Measurements from ENCODE around the gene ITPK1. TPM values are rescaled to one million over a fixed set of nuclear protein-coding genes. Genes with fewer than 3 reads are reported as not detected.

ITPK1 gene
- total RNA-seq, 1 donor from 2014 or later: 112 TPM

DNA sequence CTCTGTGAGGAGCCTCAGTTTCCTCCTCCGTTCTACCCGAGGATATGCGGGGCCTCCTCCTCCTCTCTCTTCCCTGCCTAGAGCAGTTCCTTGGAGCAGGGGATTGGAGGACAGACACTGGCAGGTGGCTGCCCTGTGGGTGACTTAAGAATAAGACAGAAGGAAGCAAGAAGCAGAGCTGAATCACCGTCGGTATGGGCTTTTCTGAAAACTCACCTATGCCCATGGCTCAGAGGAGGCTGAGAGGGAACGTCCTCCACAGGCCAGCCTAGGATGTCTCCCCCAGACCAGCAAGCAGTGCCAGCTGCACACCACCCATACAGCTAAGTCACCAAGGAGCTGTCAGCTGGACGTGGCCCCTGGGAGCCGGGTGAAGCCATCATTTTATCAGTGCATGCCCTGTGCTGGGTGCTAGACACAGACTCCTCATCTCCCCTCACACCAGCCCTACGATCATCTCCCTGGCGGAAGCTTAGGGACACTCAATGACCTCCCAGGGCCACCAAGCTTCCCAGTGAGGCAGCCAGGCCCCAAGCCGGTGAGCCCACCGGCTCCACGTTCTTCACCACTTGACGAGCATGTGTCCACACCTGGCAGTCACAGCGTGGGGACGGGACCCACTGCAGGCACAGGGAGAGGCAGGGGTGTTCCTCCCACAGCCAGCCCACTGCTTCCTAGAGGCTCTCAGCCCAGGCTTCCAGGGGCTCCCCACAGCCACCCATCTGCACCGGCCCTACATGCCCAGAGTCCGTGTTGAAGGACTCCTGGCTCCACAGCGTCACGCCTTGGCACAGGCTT lies 21.4 kb downstream of the ITPK1 start:
- Histone ChIP-seq H3K4me1 (peaks cover 100% of the 10 kb centered on the region), H3K27me3 (ENCODE audit: low read depth) (no peaks in the 10 kb centered on the region), H3K36me3 (no peaks in the 10 kb centered on the region), H3K4me3 (no peak overlapping the region), H3K27ac (replicated peaks) (peak overlapping the region; percentile 89), H3K9me3 (replicated peaks) (no peaks in the 10 kb centered on the region)
- TF ChIP-seq, protein P1, sequence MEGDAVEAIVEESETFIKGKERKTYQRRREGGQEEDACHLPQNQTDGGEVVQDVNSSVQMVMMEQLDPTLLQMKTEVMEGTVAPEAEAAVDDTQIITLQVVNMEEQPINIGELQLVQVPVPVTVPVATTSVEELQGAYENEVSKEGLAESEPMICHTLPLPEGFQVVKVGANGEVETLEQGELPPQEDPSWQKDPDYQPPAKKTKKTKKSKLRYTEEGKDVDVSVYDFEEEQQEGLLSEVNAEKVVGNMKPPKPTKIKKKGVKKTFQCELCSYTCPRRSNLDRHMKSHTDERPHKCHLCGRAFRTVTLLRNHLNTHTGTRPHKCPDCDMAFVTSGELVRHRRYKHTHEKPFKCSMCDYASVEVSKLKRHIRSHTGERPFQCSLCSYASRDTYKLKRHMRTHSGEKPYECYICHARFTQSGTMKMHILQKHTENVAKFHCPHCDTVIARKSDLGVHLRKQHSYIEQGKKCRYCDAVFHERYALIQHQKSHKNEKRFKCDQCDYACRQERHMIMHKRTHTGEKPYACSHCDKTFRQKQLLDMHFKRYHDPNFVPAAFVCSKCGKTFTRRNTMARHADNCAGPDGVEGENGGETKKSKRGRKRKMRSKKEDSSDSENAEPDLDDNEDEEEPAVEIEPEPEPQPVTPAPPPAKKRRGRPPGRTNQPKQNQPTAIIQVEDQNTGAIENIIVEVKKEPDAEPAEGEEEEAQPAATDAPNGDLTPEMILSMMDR (IDR thresholded peaks at IDR 0.05; ENCODE audit: borderline replicate concordance): no peak
- intact Hi-C loops (cut with micrococcal nuclease): no loop called here
- no peak for DNase-seq

DNA sequence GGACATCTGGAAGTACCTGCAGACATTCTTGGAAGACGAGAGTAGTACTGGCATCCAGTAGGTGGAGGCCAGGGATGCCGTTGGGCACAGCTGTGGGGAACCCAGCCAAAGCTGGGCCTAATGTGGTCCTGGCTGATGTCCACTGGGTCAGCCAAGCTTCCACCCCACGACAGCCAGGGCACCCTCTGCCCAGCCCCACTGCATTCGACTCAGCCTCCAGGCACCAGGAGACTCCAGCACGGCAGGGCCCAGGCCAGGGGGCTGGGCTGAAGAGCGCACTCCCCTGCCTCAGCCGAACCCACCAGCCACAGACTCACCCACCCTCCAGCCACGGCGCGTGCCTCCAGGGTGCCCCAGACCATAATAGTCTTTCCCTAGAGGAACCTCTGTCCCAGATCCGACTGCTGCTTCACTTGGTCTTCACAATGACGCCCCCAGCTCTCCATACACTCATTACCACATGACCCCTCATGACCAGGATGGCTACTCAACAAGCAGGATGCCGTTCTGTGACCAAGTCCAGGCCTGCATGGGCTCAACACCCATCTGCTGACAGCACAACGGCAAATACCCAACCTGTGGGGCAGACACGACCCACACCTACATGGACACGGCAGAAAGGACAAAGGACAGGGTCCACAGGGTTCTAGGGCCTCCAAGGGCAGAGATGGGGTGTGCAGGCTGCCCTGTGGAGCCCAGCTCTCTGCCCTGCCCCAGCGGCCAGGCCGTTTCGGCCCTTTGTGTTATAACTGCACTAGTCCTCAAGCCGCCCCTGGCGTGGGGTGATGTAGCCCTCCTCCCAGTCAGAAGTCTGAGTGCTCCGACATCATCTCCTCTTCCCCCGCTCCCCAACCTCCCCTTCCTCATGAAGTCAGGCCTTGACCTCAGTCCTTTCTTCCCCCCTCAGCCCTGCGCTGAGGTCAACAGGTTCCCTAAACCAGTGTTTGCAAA lies 22.8 kb downstream of the ITPK1 start:
- Histone ChIP-seq H3K27ac (replicated peaks) (peak overlapping the region; percentile 89), H3K4me1 (peaks cover 100% of the 10 kb centered on the region), H3K9me3 (replicated peaks) (no peaks in the 10 kb centered on the region), H3K27me3 (ENCODE audit: low read depth) (no peaks in the 10 kb centered on the region), H3K4me3 (no peak overlapping the region), H3K36me3 (no peaks in the 10 kb centered on the region)
- TF ChIP-seq, protein P1 (IDR thresholded peaks at IDR 0.05; ENCODE audit: borderline replicate concordance): no peak
- intact Hi-C loops (cut with micrococcal nuclease): no loop called here
- no peak for DNase-seq

DNA sequence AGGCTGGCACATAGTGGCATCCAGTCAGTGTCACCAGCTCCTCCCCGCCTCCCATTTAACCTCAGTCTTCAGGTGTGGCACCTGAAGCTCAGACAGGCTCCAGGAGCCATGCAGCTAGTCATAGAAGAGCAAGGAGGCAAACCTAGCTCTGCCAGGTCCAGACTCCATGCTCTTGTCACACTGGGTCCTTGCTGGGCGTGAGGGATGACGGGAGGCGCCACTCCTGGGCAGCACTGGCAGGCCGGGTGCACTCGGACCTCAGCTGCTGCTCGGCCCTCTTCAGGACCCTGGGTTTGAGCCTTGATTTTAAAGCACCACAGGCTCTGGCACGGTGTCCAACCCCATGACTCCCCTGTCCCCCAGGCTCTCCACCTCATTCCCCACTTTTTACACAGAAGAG lies 24.1 kb downstream of the ITPK1 start:
- Histone ChIP-seq H3K4me1 (peaks cover 100% of the 10 kb centered on the region), H3K27ac (replicated peaks) (peak overlapping the region; percentile 89), H3K9me3 (replicated peaks) (no peaks in the 10 kb centered on the region), H3K4me3 (no peak overlapping the region), H3K27me3 (ENCODE audit: low read depth) (no peaks in the 10 kb centered on the region), H3K36me3 (no peaks in the 10 kb centered on the region)
- DNase-seq: no peak
- TF ChIP-seq, protein P1 (IDR thresholded peaks at IDR 0.05; ENCODE audit: borderline replicate concordance): no peak
- intact Hi-C loops (cut with micrococcal nuclease): no loop called here

DNA sequence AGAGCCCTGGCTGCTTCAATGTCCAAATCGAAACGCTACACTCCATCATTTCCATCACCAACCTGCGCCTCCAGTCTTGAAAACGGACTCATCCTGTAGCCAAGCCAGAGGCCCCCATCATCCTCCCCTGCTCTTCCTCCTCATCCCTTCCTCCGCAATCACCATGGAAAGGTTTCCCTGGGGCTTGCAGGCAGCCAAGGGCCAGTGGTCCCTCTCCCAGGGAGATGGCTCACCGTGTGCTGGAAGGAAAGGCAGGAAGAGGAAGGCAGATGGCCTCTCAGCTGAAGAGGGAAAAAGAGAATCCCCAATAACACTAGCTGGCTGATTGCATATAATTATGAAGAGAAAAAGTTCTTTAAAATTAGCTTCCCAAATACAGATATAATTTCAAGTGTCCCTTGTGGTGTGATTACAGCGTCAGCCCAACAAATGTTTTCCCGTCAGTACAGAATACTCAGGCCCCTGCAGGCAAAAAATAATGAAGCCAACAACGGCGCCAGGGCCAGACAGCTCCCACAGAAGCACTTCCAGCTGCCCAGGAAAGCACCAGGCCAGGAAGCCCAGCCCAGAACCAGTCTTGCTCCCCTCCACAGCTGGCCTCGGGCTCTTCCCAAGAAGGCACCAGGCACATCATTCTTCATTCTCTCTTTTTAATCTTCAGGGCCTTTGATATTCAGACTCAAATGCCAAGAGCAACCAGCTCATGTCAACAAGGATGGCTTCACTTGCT lies 24.7 kb downstream of the ITPK1 start:
- Histone ChIP-seq H3K27ac (replicated peaks) (peak overlapping the region; percentile 89), H3K4me3 (no peak overlapping the region), H3K36me3 (no peaks in the 10 kb centered on the region), H3K27me3 (ENCODE audit: low read depth) (no peaks in the 10 kb centered on the region), H3K9me3 (replicated peaks) (no peaks in the 10 kb centered on the region), H3K4me1 (peaks cover 100% of the 10 kb centered on the region)
- peak; percentile 53 for DNase-seq
- TF ChIP-seq, protein P1 (IDR thresholded peaks at IDR 0.05; ENCODE audit: borderline replicate concordance): no peak
- intact Hi-C loops (cut with micrococcal nuclease): no loop called here
